ENCODE results near the gene TRIM2. TPM values are rescaled to one million over a fixed set of nuclear protein-coding genes. Genes with fewer than 3 reads are reported as not detected.

The TRIM2 gene
- total RNA-seq, 1 experiment from 2014 or later, result 87.0 TPM

GRCh38 chr4:153375303-153375702 lies 171.1 kb downstream of the TRIM2 start:
- ChIA-PET CTCF (no interaction called here), POLR2A (ENCODE audit: unreplicated experiment) (no interaction called here)
- Histone ChIP-seq H3F3A (ENCODE audit: insufficient read depth, low read depth) (no peaks in the 10 kb centered on the region; the same call in 1 of the 2 replicates), H3K36me3 (ENCODE audit: low read depth) (0 out of 2 replicates have a peak, but pooled peaks cover 4% of the 10 kb centered on the region), H3K27ac (no peak overlapping the region), H3K27me3 (ENCODE audit: insufficient read depth, low read depth) (no peaks in the 10 kb centered on the region), H3K9me3 (ENCODE audit: insufficient read depth, low read depth) (no peaks in the 10 kb centered on the region), H3K4me3 (no peak overlapping the region), H3K9me2 (ENCODE audit: insufficient read depth) (no peaks in the 10 kb centered on the region), H4K20me1 (ENCODE audit: insufficient read depth) (no peaks in the 10 kb centered on the region), H3K79me2 (ENCODE audit: low read depth) (no peaks in the 10 kb centered on the region), H3K4me1 (replicated peaks; ENCODE audit: insufficient read depth) (no peaks in the 10 kb centered on the region), H2AFZ (no peak overlapping the region), H3K4me2 (no peak overlapping the region)
- no peak for DNase-seq
- intact Hi-C loops (cut with micrococcal nuclease; ENCODE audit: unreplicated experiment), result no loop called here
- TF ChIP-seq CTCF (conservative IDR thresholded peaks at IDR 0.05), result no peak
- no peak for TF ChIP-seq EZH2 (IDR thresholded peaks at IDR 0.05; ENCODE audit: low read depth)
- BruUV-seq (replicated peaks), result no TSS peak

DNA sequence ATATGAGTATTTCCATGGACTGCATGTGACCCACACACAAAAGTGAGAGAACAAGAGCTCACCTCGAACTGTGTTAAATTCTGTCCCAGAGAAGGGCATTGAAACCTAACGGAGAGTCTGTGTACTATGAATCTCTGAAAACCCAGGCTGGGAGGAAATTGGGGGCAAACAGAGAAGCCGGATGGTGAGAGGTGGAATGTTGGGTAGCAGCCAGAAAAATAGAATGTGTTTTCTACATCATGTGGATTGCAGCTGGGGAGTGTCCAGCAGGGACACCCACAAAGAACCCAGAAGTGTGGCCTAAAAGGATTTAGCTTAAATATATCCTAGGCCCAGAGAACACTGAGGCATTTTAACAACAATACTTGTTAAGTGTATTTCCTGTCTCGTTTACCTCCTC lies 178.9 kb downstream of the TRIM2 start:
- TF ChIP-seq CTCF (conservative IDR thresholded peaks at IDR 0.05) (no peak), EZH2 (IDR thresholded peaks at IDR 0.05; ENCODE audit: low read depth) (no peak)

DNA sequence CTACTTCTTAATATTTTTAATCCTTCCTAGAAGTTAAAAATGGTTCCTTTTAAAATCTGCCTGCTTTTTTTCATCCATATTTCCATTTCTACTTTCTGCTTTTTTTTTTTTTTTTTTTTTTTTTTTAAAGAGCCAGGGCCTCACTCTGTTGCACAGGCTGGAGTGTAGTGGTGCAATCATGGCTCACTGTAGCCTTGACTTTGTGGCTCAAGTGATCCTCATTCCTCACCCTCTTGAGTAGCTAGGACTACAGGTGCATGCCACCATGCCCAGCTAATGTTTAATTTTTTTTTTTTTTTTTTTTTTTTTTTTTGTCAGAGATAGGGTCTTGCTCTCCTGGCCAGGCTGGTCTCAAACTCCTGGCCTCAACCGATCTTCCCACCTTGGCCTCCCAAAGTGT lies 179.9 kb downstream of the TRIM2 start:
- Histone ChIP-seq H3K27me3 (ENCODE audit: insufficient read depth, low read depth) (no peaks in the 10 kb centered on the region), H4K20me1 (ENCODE audit: insufficient read depth) (no peaks in the 10 kb centered on the region), H3K4me1 (replicated peaks; ENCODE audit: insufficient read depth) (no peaks in the 10 kb centered on the region), H3K79me2 (ENCODE audit: low read depth) (no peaks in the 10 kb centered on the region), H3K27ac (no peak overlapping the region), H2AFZ (no peak overlapping the region), H3K4me2 (no peak overlapping the region), H3F3A (ENCODE audit: insufficient read depth, low read depth) (no peaks in the 10 kb centered on the region; the same call in 1 of the 2 replicates), H3K4me3 (no peak overlapping the region), H3K9me3 (ENCODE audit: insufficient read depth, low read depth) (no peaks in the 10 kb centered on the region), H3K9me2 (ENCODE audit: insufficient read depth) (no peaks in the 10 kb centered on the region), H3K36me3 (ENCODE audit: low read depth) (no peaks in the 10 kb centered on the region)
- ChIA-PET POLR2A (ENCODE audit: unreplicated experiment) (no interaction called here), CTCF (no interaction called here)
- intact Hi-C loops (cut with micrococcal nuclease; ENCODE audit: unreplicated experiment), result no loop called here
- BruUV-seq (replicated peaks), result no TSS peak
- TF ChIP-seq CTCF (conservative IDR thresholded peaks at IDR 0.05) (no peak), EZH2 (IDR thresholded peaks at IDR 0.05; ENCODE audit: low read depth) (no peak)
- DNase-seq, result no peak

More for the DNA sequence above, 178.9 kb downstream of the TRIM2 start:
- Histone ChIP-seq H3K27ac (no peak overlapping the region), H3K36me3 (ENCODE audit: low read depth) (no peaks in the 10 kb centered on the region), H3F3A (ENCODE audit: insufficient read depth, low read depth) (no peaks in the 10 kb centered on the region; the same call in 1 of the 2 replicates), H3K9me2 (ENCODE audit: insufficient read depth) (no peaks in the 10 kb centered on the region), H3K27me3 (ENCODE audit: insufficient read depth, low read depth) (no peaks in the 10 kb centered on the region), H2AFZ (no peak overlapping the region), H4K20me1 (ENCODE audit: insufficient read depth) (no peaks in the 10 kb centered on the region), H3K9me3 (ENCODE audit: insufficient read depth, low read depth) (no peaks in the 10 kb centered on the region), H3K4me1 (replicated peaks; ENCODE audit: insufficient read depth) (no peaks in the 10 kb centered on the region), H3K4me2 (no peak overlapping the region), H3K4me3 (no peak overlapping the region), H3K79me2 (ENCODE audit: low read depth) (no peaks in the 10 kb centered on the region)
- no peak for DNase-seq
- intact Hi-C loops (cut with micrococcal nuclease; ENCODE audit: unreplicated experiment), result no loop called here
- BruUV-seq (replicated peaks), result no TSS peak
- CTCF ChIA-PET, result no interaction called here
- POLR2A ChIA-PET (ENCODE audit: unreplicated experiment), result no interaction called here

All from PC-9 (cell line).